ENCODE results near the gene HNRNPC. TPM values are rescaled to one million over a fixed set of nuclear protein-coding genes. Genes with fewer than 3 reads are reported as not detected.
"Not testable (repeated sequence)": the region's sequence is repeated elsewhere in the genome, so short reads cannot be mapped to it uniquely, and the experiment has no call there.

HNRNPC gene
- polyA plus RNA-seq, 2 of the 4 experiments (the other 2 are of a cell fraction), result 1,057 to 1,069 TPM

- 84% methylated on average over 8 of the region's 8 CpGs for WGBS (ENCODE audit: missing lambda C conversion rate)
- Histone ChIP-seq H3K4me1 (peaks cover 32% of the 10 kb centered on the region), H3K4me3 (no peak overlapping the region), H3K9me3 (no peaks in the 10 kb centered on the region), H3K27ac (no peak overlapping the region), H3K4me2 (no peak overlapping the region)
- CTCF ChIA-PET, result interaction anchor here (0.6 to 1.4 kb wide), 3 partner anchors 9 to 200 kb away, joined by 3 to 5 read pairs (median 3); no protein-coding TSS in a partner anchor
- DNase-seq (ENCODE audit: low read depth in 1 of 2, low spot score in 1 of 2) (no peak), FAIRE-seq (no peak), ATAC-seq (no peak)
- TF ChIP-seq HOXB5 (CRISPR knock-in tag; IDR thresholded peaks at IDR 0.05), result no peak
- no peak for TF ChIP-seq ZNF302 (CRISPR knock-in tag; IDR thresholded peaks at IDR 0.05)
- no peak for TF ChIP-seq NFE2L2 (conservative IDR thresholded peaks at IDR 0.05; ENCODE audit: low read length)
- TF ChIP-seq HMGXB4 (CRISPR knock-in tag; IDR thresholded peaks at IDR 0.05; ENCODE audit: borderline replicate concordance), result no peak
- no peak for TF ChIP-seq ELK1 (IDR thresholded peaks at IDR 0.05; ENCODE audit: low read depth, low read length)
- no peak for TF ChIP-seq KDM1A (IDR thresholded peaks at IDR 0.05; ENCODE audit: low read depth)
- TF ChIP-seq NPAS2 (CRISPR knock-in tag; IDR thresholded peaks at IDR 0.05; ENCODE audit: borderline replicate concordance), result no peak
- no peak for TF ChIP-seq HES2 (IDR thresholded peaks at IDR 0.05)
- TF ChIP-seq CHD4 (IDR thresholded peaks at IDR 0.05; ENCODE audit: borderline replicate concordance), result no peak
- no peak for TF ChIP-seq ZC3H11A (IDR thresholded peaks at IDR 0.05)
- no peak for TF ChIP-seq ESRRA (IDR thresholded peaks at IDR 0.05; ENCODE audit: borderline replicate concordance, low read length)
- no peak for TF ChIP-seq EHMT2 (IDR thresholded peaks at IDR 0.05; ENCODE audit: low read depth)
- TF ChIP-seq USF2 (IDR thresholded peaks at IDR 0.05), result no peak
- no peak for TF ChIP-seq CEBPB (IDR thresholded peaks at IDR 0.05)
- no peak for TF ChIP-seq MYC (IDR thresholded peaks at IDR 0.05; ENCODE audit: borderline replicate concordance, low read length)
- no peak for TF ChIP-seq PBX3 (IDR thresholded peaks at IDR 0.05)
- TF ChIP-seq FOXS1 (CRISPR knock-in tag; IDR thresholded peaks at IDR 0.05), result no peak
- POLR2A ChIA-PET, result interaction anchor here (0.6 kb wide), 1 partner anchor 17 kb away, joined by 3 read pairs; no protein-coding TSS in a partner anchor
Measured at GRCh38 chr14:21215130-21215878, 53.9 kb downstream of the HNRNPC start.

GRCh38 chr14:21213652-21214051 is 55.6 kb downstream of the HNRNPC start:
- POLR2A ChIA-PET, result no interaction called here
- DNase-seq (ENCODE audit: low read depth in 1 of 2, low spot score in 1 of 2) (no peak), ATAC-seq (no peak), FAIRE-seq (no peak)
- no peak for TF ChIP-seq RAD21 (conservative IDR thresholded peaks at IDR 0.05 in 1 of 2, IDR thresholded peaks at IDR 0.05 in 1 of 2)
- CTCF ChIA-PET, result interaction anchor here (1.2 kb wide), 1 partner anchor 94 kb away, joined by 3 read pairs; no protein-coding TSS in a partner anchor
- H3K4me1 ChIP-seq, result peaks cover 16% of the 10 kb centered on the region
- H3K27ac ChIP-seq, result no peak overlapping the region
- 96% methylated on average over 1 of the region's 1 CpG for WGBS (ENCODE audit: missing lambda C conversion rate)
- no peaks in the 10 kb centered on the region for H3K9me3 ChIP-seq
- H3K4me2 ChIP-seq, result no peak overlapping the region
- H3K4me3 ChIP-seq, result no peak overlapping the region

- not testable (repeated sequence) for H3K4me2 ChIP-seq, FAIRE-seq
Measured at GRCh38 chr14:21212824-21213223, 56.4 kb downstream of the HNRNPC start.

More at GRCh38 chr14:21212824-21213223, 56.4 kb downstream of the HNRNPC start:
- DNase-seq (ENCODE audit: low read depth in 1 of 2, low spot score in 1 of 2); POLR2A ChIA-PET; H3K4me3 ChIP-seq; CTCF ChIA-PET; H3K27ac ChIP-seq; ATAC-seq; H3K4me1 ChIP-seq; H3K9me3 ChIP-seq: not testable (repeated sequence)
- WGBS (ENCODE audit: missing lambda C conversion rate), result 80% methylated on average over 8 of the region's 8 CpGs
